SK-N-SH treated with all-trans-retinoic acid at 6 μM for 48 hours (cell line): ENCODE data around the gene VIT.

Experiments used
- ATAC-seq: fragments of 200-7000 bp; cut with Tn5 transposase; 3 replicates; pipeline ENCODE4 v1.9.1; 2020; ENCODE audit warnings: mild to moderate bottlenecking, moderate library complexity
- ARNTL ChIP-seq: fragments of 450-650 bp; formaldehyde crosslinking; IDR thresholded peaks from 2 replicates; pipeline ENCODE4 v1.5.0; 2020; ENCODE audit warnings: low read depth, mild to moderate bottlenecking, moderate library complexity, borderline replicate concordance
- BACH2 ChIP-seq: fragments of 250-450 bp; sonication (Bioruptor Pico); IDR thresholded peaks from 2 replicates; pipeline ENCODE4 v1.9.0; 2021; ENCODE audit warnings: mild to moderate bottlenecking, borderline replicate concordance
- CSDC2 ChIP-seq: fragments of 250-450 bp; sonication (Bioruptor Pico); IDR thresholded peaks from 2 replicates; pipeline ENCODE4 v1.5.0; 2020; ENCODE audit warnings: mild to moderate bottlenecking, moderate library complexity
- CSRNP3 ChIP-seq: fragments of 250-450 bp; sonication (Bioruptor Pico); IDR thresholded peaks from 2 replicates; pipeline ENCODE4 v1.5.1; 2021; ENCODE audit warnings: mild to moderate bottlenecking, moderate library complexity
- ESRRG ChIP-seq: fragments of 250-450 bp; sonication (Bioruptor Pico); IDR thresholded peaks from 2 replicates; pipeline ENCODE4 v1.6.1; 2021; ENCODE audit warnings: mild to moderate bottlenecking
- GLIS3 ChIP-seq: fragments of 250-450 bp; sonication (Bioruptor Pico); IDR thresholded peaks from 2 replicates; pipeline ENCODE4 v1.5.0; 2020; ENCODE audit warnings: mild to moderate bottlenecking, moderate library complexity
- ISL1 ChIP-seq: fragments of 250-450 bp; sonication (Bioruptor Pico); IDR thresholded peaks from 2 replicates; pipeline ENCODE4 v2.1.2; 2022; ENCODE audit warnings: mild to moderate bottlenecking, moderate library complexity
- PATZ1 ChIP-seq: fragments of 250-450 bp; sonication (Bioruptor Pico); IDR thresholded peaks from 2 replicates; pipeline ENCODE4 v1.8.0; 2020; ENCODE audit warnings: mild to moderate bottlenecking, moderate library complexity, borderline replicate concordance
- PPARA ChIP-seq: fragments of 250-450 bp; sonication (Bioruptor Pico); IDR thresholded peaks from 2 replicates; pipeline ENCODE4 v1.5.0; 2020; ENCODE audit warnings: mild to moderate bottlenecking, borderline replicate concordance
- RARB ChIP-seq: fragments of 250-450 bp; sonication (Bioruptor Pico); IDR thresholded peaks from 2 replicates; pipeline ENCODE4 v1.8.0; 2021; ENCODE audit warnings: mild to moderate bottlenecking, moderate library complexity
- SNAI2 ChIP-seq: fragments of 250-450 bp; sonication (Bioruptor Pico); IDR thresholded peaks from 2 replicates; pipeline ENCODE4 v1.5.0; 2020; ENCODE audit warnings: mild to moderate bottlenecking, moderate library complexity
- TCF4 ChIP-seq: fragments of 250-450 bp; sonication (Bioruptor Pico); IDR thresholded peaks from 2 replicates; pipeline ENCODE4 v1.8.0; 2021; ENCODE audit warnings: mild to moderate bottlenecking, moderate library complexity, borderline replicate concordance
- TOX ChIP-seq: fragments of 250-450 bp; sonication (Bioruptor Pico); IDR thresholded peaks from 2 replicates; pipeline ENCODE4 v1.8.0; 2021; ENCODE audit warnings: mild to moderate bottlenecking, moderate library complexity, borderline replicate concordance
- ZC3H10 ChIP-seq: fragments of 250-450 bp; sonication (Bioruptor Pico); IDR thresholded peaks from 2 replicates; pipeline ENCODE4 v1.5.1; 2021; ENCODE audit warnings: mild to moderate bottlenecking, moderate library complexity
- ZFP3 ChIP-seq: fragments of 250-450 bp; sonication (Bioruptor Pico); IDR thresholded peaks from 2 replicates; pipeline ENCODE4 v1.5.0; 2020; ENCODE audit warnings: mild to moderate bottlenecking, moderate library complexity
- ZFP30 ChIP-seq: fragments of 450-650 bp; formaldehyde crosslinking; IDR thresholded peaks from 2 replicates; pipeline ENCODE4 v1.5.0; 2022; ENCODE audit warnings: mild to moderate bottlenecking, moderate library complexity
- ZNF565 ChIP-seq: fragments of 450-650 bp; formaldehyde crosslinking; conservative IDR thresholded peaks from 2 replicates; pipeline ENCODE4 v1.5.0; 2020; ENCODE audit warnings: low read depth, mild to moderate bottlenecking, moderate library complexity
- ZNF70 ChIP-seq: fragments of 450-650 bp; formaldehyde crosslinking; IDR thresholded peaks from 2 replicates; pipeline ENCODE4 v1.5.0; 2020; ENCODE audit warnings: mild to moderate bottlenecking, moderate library complexity
- ZNF8 ChIP-seq: fragments of 450-650 bp; formaldehyde crosslinking; IDR thresholded peaks from 2 replicates; pipeline ENCODE4 v1.5.0; 2020; ENCODE audit warnings: mild to moderate bottlenecking, moderate library complexity
- TF ChIP-seq, protein P1 (sequence below): fragments of 250-450 bp; sonication (Bioruptor Pico); IDR thresholded peaks from 2 replicates; pipeline ENCODE4 v1.8.0; 2021; ENCODE audit warnings: low read depth, mild to moderate bottlenecking, moderate library complexity, borderline replicate concordance

Gene VIT

GRCh38 chr2:36653967-36654694, 42.4 kb upstream of the VIT start:
- no peak for ATAC-seq
- TF ChIP-seq ZNF70 = no peak
- no peak for TF ChIP-seq ZFP3 (CRISPR knock-in tag)
- TF ChIP-seq SNAI2 (CRISPR knock-in tag) = no peak
- TF ChIP-seq ZC3H10 (CRISPR knock-in tag) = no peak
- TF ChIP-seq BACH2 = no peak
- no peak for TF ChIP-seq ARNTL (CRISPR knock-in tag)
- no peak for TF ChIP-seq CSDC2 (CRISPR knock-in tag)
- no peak for TF ChIP-seq PPARA
- TF ChIP-seq ISL1 (CRISPR knock-in tag) = no peak; the same call in 1 of the 2 replicates
- no peak for TF ChIP-seq RARB (CRISPR knock-in tag)
- no peak for TF ChIP-seq ESRRG
- TF ChIP-seq ZNF8 (CRISPR knock-in tag) = no peak
- no peak for TF ChIP-seq TCF4 (CRISPR knock-in tag)
- no peak for TF ChIP-seq CSRNP3 (CRISPR knock-in tag)
- TF ChIP-seq TOX (CRISPR knock-in tag) = no peak
- no peak for TF ChIP-seq PATZ1 (CRISPR knock-in tag)
- no peak for TF ChIP-seq ZNF565 (CRISPR knock-in tag)

DNA sequence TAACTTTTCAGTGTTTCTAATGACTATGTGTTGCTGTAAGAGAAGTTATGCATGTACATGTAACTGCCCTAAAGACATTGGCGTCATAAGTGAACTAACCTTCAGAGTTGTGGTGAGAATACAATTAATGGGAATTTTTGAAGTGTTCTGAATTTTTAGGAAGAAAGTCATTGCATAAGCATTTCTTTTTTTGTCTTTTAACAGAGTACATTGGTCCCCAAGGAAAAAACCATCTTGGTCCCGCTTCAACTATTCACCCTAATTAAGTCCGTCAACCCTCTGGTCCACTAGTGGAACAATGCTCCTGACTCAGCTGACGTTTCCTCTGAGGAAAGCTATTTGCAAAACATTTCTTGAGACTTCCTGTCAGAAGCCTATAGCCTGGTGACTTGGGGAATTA, 41.1 kb upstream of the VIT start:
- peak; percentile 53 for ATAC-seq
- no peak for TF ChIP-seq ZC3H10 (CRISPR knock-in tag)
- no peak for TF ChIP-seq ESRRG
- no peak for TF ChIP-seq TOX (CRISPR knock-in tag)
- no peak for TF ChIP-seq ZNF565 (CRISPR knock-in tag)
- TF ChIP-seq CSRNP3 (CRISPR knock-in tag) = no peak
- TF ChIP-seq GLIS3 (CRISPR knock-in tag) = no peak
- TF ChIP-seq, all 23 proteins: peak for 0

- TF ChIP-seq ZFP30 (CRISPR knock-in tag) = no peak
- no peak for TF ChIP-seq ZNF8 (CRISPR knock-in tag)
- TF ChIP-seq ZFP3 (CRISPR knock-in tag) = no peak
- TF ChIP-seq PATZ1 (CRISPR knock-in tag) = no peak
- TF ChIP-seq ZNF70 = no peak
- no peak for TF ChIP-seq RARB (CRISPR knock-in tag)
- no peak for TF ChIP-seq BACH2
- TF ChIP-seq ESRRG = no peak
- TF ChIP-seq CSDC2 (CRISPR knock-in tag) = no peak
- no peak for ATAC-seq
Measured at GRCh38 chr2:36657703-36658102, 38.8 kb upstream of the VIT start.

DNA sequence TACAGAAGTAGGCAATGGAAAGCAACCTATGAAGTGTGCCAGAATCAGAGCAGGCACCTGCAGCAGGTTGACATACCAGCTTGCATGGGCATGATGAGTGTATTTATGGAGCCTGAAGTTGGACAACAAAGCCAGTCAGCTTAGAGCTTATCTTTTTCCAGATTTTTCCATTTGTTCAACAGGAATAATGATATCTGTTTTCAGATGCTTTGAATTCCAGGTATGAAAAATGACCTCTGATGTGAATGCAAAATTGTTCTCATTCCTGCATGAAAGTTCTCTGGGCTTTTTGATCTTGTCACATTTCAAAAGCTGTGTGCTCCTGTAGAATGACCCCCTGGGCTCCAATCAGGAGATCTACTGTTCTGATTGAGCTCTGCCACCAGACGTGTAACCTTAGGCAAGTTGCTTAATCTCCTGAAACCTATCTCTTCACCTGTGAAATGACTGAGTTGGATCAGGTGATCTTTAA, 38.2 kb upstream of the VIT start:
- ATAC-seq = no peak
- TF ChIP-seq CSRNP3 (CRISPR knock-in tag) (no peak), PPARA (no peak), ZFP3 (CRISPR knock-in tag) (no peak), TCF4 (CRISPR knock-in tag) (no peak), ZNF70 (no peak), PATZ1 (CRISPR knock-in tag) (no peak), ZFP30 (CRISPR knock-in tag) (no peak), GLIS3 (CRISPR knock-in tag) (no peak), SNAI2 (CRISPR knock-in tag) (no peak), CSDC2 (CRISPR knock-in tag) (no peak), ZNF565 (CRISPR knock-in tag) (no peak), BACH2 (no peak), ISL1 (CRISPR knock-in tag) (no peak)
- TF ChIP-seq, protein P1, sequence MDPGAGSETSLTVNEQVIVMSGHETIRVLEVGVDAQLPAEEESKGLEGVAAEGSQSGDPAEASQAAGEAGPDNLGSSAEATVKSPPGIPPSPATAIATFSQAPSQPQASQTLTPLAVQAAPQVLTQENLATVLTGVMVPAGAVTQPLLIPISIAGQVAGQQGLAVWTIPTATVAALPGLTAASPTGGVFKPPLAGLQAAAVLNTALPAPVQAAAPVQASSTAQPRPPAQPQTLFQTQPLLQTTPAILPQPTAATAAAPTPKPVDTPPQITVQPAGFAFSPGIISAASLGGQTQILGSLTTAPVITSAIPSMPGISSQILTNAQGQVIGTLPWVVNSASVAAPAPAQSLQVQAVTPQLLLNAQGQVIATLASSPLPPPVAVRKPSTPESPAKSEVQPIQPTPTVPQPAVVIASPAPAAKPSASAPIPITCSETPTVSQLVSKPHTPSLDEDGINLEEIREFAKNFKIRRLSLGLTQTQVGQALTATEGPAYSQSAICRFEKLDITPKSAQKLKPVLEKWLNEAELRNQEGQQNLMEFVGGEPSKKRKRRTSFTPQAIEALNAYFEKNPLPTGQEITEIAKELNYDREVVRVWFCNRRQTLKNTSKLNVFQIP = no peak
